Measurements from ENCODE around the gene LRRC70.

Gene LRRC70

DNA sequence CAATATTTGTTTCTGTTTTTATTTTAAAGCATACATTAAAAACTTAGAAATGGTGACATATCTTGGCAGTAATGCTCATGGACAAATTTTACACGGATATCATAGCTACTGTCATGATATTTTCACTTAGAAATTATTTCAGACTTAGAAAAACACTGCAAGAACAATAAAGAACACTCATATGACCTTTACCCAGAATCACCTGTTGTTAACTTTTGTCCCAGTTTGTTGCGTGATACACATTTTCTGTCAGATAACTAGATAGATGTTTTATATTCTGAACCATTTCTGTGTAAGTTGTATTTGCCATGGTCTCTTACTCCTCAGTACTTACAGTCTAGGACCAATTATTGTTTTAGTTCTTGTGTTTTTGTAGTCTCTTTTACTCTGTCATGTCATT, 3.6 kb upstream of the LRRC70 start:
- DNase-seq, result no peak

DNA sequence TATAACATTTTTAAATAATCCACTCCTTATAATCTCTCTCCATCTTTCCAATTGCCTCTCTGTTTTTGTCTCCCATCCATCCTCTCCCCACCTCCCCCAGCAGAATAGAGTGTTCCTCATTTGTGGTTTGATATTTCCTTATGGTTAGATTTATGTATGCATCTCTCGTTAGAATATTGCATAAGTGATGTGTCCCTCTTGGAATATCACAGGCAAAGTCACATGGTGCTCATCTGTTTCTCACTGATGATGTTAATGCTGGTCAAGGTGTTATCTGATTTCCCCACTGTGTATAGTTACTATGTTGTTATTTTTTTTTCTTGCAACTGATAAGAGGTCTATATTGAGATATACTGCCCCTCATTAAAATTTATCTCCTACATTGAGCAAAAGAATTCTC, 3.1 kb upstream of the LRRC70 start:
- no peak for DNase-seq

DNA sequence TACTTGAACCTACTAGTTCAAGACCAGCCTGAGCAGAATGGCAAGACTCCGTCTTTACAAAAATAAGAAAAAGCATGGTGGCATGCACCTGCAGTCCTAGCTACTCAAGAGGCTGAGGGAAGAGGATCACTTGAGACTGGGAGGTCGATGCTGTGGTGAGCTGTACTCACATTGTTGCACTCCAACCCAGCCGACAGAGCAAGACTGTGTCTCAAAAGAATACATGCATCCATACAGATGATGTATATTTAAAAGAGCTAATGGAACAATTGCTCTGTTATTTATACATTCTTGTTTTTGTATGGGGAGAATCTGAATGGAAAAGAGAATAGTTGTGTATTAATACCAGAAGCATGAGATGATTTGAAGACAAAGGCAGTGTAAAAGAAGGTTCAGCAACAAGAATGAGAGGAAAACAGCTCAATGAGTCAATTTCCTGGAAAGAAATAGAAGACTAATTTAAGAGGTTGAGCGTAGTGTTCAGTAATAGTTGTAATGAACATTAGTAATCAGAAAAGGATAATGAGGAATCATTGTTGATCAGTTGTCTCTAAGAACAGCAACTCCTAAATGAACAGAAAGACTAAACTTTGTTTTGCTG, 1.9 kb upstream of the LRRC70 start:
- no peak for DNase-seq

DNA sequence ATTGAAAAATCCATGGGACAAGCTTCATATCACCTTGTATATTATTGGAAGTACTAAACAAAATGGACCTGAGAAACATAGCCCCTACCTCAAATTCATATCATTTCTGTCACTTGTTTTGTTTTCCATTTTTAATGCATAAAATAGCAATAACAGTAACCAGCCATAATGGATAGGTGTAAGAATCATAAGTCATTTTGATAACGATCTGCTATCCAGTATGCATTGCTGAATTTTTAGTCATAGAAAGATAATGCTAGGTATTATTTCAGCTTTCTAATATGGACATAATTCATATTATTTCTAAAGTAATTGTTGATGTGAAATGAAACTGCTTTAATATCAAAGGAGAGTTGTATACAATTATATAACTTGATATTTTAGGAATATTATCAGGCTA, 1.1 kb upstream of the LRRC70 start:
- no peak for DNase-seq

DNA sequence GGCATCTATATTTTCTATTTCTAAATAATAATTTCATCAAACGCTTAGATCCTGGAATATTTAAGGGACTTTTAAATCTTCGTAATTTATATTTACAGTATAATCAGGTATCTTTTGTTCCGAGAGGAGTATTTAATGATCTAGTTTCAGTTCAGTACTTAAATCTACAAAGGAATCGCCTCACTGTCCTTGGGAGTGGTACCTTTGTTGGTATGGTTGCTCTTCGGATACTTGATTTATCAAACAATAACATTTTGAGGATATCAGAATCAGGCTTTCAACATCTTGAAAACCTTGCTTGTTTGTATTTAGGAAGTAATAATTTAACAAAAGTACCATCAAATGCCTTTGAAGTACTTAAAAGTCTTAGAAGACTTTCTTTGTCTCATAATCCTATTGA, 1.1 kb downstream of the LRRC70 start:
- DNase-seq, result no peak

DNA sequence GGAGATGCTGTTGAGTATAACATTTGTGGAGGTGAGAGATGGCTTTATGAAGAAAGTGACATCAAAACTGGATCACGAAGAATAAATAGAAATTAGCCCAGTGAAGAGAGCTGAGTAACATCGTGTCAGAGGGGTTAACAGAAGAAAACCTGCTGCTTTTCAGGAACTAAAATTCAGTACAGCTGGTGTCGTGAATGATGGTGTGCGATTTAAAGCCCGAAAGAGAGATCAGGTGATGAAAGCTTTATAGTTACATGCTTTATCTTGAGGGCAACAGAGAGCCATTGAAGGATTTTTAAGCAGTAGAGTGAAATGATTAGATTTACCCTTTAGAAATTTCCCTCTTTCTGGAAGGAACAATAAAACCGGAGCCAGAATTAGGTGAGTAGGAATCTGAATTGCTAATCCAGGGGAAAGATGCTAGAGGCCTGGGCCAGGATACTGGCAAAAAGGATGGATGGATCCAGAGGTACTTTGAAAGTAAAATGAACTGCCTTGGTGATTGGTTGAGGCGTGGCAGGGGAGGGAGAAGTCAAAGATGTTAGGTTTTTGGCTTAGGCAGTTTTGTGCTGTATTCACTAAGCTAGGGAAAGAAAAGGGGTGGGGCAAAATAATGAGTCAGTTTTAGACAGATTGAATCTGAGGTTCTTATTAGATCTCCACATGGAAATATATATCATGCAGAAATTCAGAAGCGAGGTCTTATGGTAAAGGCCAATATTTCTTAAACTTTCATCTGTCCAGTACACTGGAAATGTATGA, 3.4 kb downstream of the LRRC70 start:
- no peak for DNase-seq

DNA sequence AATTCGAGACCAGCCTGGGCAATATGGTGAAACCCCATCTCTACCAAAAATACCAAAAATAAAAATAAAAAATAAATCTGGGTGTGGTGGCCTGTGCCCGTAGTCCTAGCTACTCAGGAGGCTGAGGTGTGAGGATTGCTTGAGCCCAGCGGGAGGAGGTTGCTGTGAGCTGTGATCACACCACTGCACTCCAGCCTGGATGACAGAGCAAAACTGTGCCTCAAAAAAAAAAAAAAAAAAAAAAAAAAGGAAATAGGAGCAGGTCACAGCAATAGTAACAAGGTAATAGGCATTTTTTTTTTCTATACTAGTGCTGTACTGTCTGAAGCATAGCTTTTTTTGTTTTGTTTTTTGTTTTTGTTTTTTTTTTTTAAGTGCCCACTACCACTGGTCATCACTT, 5.8 kb downstream of the LRRC70 start:
- no peak for DNase-seq

DNA sequence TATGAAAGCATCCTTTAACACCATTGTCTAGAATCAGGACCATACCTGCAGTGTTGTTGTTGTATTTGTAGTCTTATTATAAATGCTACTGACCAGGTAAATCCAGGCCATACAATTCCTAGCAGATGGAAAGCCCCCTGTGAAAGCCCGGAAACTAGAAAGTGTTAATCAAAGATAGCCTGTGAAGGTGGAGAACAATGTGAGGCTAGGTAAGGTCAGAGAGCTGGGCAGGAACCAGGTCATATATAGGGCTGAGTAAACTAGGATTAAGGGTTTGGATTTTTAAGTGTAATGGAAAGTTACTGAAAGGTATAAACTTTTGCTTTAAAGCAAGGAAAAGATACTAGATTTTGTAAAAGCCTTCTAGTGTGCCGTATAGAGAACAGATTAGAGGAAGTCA, 6.7 kb downstream of the LRRC70 start:
- DNase-seq, result no peak

DNA sequence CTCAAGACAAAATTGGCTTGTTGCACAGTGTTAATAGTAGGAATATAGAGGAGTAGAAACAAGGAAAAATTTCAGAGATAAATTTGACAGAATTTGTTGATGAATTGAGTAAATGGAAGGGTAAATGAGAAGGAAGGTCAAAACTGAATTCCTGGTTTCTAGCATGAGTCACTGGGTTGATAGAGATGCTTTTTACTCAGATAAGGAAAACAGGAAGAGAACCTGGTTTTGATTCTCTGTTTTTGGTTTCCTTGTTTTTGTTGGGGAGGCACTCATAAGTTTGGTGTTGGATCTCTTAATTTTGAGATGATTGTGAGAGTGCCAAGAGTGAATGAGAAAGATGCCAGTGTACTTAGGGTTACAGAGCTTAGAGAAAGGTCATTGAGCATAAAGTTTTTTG, 7.1 kb downstream of the LRRC70 start:
- no peak for DNase-seq

DNA sequence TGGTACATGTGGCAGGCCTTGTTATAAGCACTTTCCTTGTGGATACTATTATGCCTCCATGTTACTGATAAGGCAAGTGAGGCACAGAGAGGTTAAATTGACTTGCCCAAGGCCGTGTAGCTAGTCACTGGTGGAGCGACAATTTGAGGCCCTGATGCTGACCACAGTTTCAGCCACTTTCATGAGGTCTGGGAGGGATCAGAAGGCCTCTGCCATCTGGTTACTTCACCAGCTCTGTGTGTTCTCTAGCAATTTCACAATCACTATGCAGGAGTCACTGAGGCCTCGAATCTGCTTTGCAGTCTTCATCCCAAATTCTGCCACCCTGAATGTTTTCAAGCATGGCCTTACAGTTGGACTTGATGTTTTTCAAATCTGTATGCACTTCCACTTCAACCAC, 9.1 kb downstream of the LRRC70 start:
- no peak for DNase-seq

DNA sequence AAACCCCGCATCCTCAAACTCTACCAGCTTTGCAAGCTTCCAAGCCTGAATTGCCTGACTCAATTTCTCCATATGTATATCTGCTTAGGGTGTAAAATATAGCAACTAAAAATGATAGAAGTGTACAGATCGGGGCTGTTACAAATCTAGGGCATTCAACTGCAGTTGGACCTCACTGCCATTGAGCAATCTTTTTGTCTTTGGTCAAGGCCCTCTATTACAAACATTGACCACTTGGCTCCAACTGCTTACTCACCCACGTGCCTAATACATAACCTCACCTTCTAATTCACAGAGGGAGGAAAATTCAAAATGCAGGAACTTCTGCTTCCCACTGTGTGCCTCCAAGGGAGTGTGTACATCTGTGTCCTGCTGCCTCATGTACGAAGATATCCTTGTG, 10.0 kb downstream of the LRRC70 start:
- no peak for DNase-seq

DNA sequence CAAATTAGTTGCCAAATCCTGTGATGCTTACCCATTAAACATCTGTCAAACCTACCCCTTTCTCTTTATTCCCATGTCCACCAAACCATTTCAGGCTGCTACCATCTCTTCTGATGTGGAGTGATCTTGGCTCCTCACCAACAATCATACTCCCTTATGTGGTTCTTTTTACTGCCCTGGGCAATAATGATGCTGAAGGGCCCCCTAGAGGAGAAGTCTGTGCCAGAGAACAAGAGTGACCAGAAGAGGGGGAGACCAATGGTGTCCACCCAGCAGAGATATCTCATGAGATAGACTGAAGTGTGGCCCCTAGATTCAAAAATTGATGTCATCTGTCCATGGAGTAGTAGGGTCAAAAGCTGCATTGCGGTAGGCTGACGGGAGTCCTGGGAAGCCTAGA, 10.9 kb downstream of the LRRC70 start:
- no peak for DNase-seq

DNA sequence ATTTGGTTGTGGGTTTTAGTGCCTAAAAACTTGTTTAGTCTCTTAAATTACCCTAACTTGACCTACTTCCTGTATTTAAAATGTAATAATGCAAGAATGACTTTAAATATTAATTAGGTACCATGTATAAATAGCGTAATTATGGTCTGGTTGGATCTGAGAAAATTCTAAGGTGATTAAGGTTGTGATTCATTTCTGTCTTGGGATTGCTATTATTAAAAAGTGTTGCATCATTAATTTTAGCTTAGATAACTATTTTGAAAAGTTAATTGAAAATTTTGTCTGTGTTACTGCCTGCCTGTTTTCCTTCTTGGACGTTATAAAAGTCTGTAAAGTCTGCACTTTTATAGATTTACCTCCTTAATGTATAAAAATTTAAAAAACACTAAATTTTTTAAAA, 11.8 kb downstream of the LRRC70 start:
- no peak for DNase-seq

DNA sequence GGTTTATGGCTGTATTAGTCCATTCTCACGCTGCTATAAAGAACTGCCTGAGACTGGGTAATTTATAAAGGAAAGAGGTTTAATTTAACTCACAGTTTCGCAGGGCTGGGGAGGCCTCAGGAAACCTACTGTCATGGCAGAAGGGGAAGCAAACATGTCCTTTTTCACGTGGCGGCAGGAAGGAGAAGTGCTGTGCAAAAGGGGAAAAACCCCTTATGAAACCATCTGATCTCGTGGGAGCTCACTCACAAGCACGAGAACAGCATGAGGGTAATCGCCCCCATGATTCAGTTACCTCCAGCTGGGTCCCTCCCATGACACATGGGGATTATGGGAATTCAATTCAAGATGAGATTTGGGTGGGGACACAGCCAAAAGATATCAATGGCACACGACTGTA, 13.9 kb downstream of the LRRC70 start:
- no peak for DNase-seq

DNA sequence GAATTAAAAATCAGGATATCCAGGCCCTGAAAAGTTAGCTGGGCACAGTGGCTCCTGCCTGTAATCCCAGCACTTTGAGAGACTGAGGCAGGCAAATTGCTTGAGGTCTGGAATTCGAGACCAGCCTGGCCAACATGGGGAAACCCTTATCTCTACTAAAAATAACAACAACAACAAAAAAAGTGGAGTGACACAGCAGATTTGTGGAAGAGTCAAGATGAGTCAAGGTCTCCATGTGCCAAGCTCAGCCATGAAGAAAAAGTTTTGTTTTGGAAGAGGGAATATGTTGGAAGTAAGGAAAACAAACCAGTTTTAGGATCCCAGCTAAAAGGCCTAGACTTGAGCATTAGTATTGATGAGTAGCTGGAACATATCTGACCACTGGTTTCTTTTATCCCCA, 14.7 kb downstream of the LRRC70 start:
- no peak for DNase-seq

DNA sequence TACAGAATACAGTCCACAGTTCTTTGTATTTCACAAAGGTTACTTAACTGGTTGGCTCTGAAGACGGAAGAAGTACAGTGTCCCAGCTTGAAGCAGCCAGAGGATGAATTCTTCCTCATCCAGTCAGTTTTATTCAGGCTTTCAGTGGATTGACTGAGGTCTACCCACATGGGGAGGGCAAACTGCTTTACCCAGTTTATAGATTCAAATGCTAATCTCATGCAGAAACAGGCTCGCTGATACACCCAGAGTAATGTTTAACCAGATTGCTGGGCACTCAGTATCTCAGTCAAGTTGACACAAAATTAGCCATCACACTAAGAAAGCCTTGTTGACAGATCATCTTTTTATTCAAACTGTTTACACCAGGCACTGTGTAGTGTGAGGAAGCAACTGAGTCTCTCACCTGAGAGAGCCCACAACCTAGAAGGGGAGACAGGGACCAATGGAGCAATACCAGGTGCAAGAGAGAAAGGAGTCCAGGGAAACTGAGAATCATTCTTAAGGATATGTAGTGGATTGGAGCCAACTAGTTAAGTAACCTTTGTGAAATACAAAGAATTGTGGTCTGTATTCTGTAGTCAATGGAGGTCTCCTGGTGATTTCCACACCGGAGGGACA, 15.9 kb downstream of the LRRC70 start:
- DNase-seq, result no peak

DNA sequence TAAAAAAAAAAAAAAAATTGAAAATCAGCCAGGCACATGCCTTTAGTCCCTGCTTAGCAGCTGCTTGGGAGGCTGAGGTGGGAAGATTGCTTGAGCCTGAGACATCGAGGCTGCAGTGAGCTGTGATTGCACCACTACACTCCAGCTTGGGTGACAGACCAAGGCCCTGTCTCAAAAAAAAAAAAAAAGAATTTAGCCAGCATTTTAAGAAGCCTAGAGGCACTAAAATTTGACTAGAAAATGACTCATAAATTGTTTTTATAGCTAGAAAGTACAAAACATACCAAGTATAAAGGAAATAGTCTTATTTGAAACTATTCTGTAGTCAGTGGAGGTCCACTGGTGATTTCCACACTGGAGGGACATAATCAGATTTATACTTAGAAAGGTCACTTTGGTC, 17.5 kb downstream of the LRRC70 start:
- DNase-seq, result no peak

DNA sequence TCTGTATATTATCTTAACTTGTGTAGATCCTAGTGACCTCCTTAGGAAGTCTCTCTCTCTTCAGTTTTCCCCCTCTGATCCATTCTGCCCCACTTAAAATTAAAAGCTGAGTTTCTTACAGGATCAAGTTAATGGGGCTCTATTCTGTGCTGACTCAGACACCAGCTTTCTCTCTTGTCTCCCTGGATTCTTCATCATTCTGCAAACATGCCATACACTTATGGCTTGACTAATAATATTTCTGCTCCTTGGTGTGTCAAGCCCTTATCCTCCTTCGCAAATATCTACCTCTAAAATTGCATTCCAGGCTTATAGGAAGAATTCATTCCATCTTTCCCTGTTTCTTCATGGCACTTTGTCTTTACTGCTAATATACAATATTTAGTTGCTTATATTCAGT, 18.1 kb downstream of the LRRC70 start:
- no peak for DNase-seq

DNA sequence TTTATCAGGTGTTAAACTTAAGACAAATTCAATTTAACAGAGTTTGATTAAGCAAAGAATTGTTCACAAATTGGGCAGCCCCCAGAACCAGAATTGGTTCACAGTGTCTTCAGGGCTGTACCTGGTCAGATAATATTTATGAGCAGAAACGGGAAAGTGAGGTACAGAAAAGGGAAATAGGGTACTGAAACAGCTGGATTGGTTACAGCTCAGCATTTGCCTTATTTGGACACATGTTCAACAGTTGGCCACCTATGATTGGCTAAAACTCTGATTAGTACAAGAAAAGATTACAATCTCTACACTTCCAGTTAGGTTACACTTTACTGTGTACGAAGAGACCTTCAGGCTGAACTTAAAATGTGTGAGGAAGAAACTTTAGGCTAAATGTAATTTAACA, 18.7 kb downstream of the LRRC70 start:
- no peak for DNase-seq

DNA sequence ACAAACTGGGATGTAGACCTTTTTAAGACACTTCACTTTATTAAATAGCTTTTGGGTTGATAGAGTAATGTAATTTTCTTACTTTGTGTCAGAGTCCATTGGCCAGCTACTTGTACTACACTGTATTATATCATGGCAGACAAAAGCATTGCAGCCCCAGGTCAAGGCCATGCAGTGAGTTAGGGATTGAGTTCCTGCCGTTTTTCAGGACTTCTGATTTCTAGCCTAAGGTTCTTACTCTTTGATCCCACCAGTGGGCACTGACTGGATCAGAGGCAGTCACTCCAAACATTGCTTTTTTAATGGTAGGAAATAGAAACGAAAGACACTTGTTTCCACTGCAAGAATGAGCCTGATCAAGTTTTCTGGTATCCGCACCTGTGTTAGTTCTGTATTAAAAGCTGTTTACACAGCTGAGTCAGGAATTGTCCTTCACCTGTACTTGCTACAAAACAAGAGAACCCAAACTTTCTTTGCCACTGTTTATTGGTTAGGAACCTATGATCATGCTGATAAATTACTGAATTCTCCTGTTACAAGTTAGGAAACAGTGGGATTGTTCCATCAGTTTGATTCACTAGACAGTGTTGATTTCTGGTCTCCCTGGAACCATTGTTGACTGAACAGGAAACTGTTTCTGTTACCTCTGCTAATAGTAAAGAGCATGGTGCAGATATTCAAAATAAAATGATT, 22.1 kb downstream of the LRRC70 start:
- DNase-seq, result no peak

DNA sequence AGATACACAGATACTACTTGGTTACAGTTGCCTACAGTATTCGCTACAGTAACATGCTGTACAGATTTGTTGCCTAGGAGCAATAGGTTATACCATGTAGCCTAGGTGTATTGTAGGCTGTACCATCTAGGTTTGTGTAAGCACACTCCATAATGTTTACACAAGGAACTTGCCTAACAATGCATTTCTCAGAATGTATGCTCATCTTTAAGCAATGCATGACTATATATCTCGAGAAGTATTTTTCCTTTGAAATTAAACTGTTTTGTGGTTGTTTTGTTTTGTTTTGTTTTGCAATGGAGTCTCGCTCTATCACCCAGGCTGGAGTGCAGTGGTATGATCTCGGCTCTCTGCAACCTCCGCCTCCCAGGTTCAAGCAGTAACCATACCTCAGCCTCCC, 25.3 kb downstream of the LRRC70 start:
- DNase-seq, result no peak

DNA sequence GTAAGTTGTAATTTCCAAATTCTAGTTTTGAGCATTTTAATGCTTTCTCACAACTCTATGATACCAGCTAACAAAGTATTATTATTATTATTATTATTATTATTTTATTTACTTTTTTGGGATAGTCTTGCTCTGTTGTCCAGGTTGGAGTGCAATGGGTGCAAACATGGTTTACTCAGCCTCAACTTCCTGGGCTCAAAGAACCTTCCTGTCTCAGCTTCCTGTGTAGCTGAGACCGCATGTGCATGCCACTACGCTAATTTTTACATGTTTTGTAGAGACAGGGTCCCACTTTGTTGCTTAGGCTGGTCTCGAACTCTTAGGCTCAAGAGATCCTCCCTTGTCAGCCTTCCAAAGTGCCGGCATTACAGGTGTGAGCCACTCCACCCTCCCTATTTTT, 27.0 kb downstream of the LRRC70 start:
- DNase-seq, result no peak

DNA sequence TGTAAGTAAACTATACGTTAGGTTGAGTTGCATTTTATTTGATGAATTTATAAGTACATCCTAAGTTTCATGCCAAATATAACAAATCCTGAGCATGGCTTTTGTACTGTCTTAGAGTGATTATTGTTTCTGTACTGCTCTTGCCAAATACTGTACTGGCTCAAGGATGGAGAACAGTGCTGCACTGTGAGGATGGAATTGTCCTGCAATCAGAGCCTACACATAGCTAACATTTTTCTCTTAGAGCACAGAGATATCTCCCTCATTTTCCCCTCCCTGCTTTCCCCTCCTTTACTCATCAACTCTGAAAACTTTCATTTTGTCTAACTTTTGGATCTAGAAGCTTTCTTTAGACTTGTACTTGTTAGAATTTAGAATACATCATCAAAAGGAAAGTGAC, 28.3 kb downstream of the LRRC70 start:
- no peak for DNase-seq

DNA sequence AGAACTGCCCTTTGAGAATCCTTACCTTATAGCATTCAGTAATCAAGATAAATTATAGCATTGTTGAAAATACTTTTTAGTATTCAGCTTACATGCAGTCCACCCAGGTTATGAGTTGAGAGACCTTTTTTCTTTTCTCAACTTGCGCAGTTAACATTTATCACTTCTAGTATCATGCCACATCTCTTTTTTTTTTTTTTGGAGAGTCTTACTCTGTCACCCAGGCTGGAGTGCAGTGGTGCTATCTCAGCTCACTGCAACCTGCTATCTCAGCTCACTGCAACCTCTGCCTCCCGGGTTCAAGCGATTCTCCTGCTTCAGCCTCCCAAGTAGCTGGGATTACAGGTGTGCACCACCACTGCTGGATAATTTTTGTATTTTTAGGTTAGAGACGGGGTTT, 29.0 kb downstream of the LRRC70 start:
- no peak for DNase-seq

Data from NK-92 treated with Interleukin-12 subunit alpha and Interleukin-12 subunit beta, amount 100 ng/mL, for 24 hours (cell line).